Testis (tissue), 2 donors: Measurements from ENCODE around the gene KLHL14.

Experiments used
- CTCF ChIP-seq, 3 experiments: fragments of 450-650 bp in 2 of 3; fragments of 200-600 bp in 1 of 3; sonication (generic) in 1 of 3; IDR thresholded peaks; one replicate each; pipeline ENCODE4 v1.5.1; 2016 to 2019; ENCODE audit warnings: antibody characterized with exemption in 3 of 3, mild to moderate bottlenecking in 2 of 3, moderate library complexity in 1 of 3
- POLR2A ChIP-seq: fragments of 450-650 bp; IDR thresholded peaks from one replicate; pipeline ENCODE4 v1.6.1; 2017; ENCODE audit warnings: antibody characterized with exemption, mild to moderate bottlenecking, moderate library complexity

GRCh38 chr18:32810314-32810713 is 37.5 kb upstream of the KLHL14 start:
- TF ChIP-seq POLR2A: no peak
- TF ChIP-seq CTCF (IDR thresholded peaks at IDR 0.05): no peak
